GM21515 (cell line): Measurements from ENCODE around the gene IFNGR1.
"Not testable (repeated sequence)": the region's sequence is repeated elsewhere in the genome, so short reads cannot be mapped to it uniquely, and the experiment has no call there.

Experiments used
- ATAC-seq: cut with Tn5 transposase; IDR thresholded peaks from one replicate; pipeline ENCODE4 v1.9.1; 2021; ENCODE audit not compliant: unreplicated experiment

Gene IFNGR1

GRCh38 chr6:137236581-137237355 lies 17.6 kb upstream of the IFNGR1 start:
- ATAC-seq: no peak

GRCh38 chr6:137235686-137236085 lies 16.5 kb upstream of the IFNGR1 start:
- no peak for ATAC-seq

DNA sequence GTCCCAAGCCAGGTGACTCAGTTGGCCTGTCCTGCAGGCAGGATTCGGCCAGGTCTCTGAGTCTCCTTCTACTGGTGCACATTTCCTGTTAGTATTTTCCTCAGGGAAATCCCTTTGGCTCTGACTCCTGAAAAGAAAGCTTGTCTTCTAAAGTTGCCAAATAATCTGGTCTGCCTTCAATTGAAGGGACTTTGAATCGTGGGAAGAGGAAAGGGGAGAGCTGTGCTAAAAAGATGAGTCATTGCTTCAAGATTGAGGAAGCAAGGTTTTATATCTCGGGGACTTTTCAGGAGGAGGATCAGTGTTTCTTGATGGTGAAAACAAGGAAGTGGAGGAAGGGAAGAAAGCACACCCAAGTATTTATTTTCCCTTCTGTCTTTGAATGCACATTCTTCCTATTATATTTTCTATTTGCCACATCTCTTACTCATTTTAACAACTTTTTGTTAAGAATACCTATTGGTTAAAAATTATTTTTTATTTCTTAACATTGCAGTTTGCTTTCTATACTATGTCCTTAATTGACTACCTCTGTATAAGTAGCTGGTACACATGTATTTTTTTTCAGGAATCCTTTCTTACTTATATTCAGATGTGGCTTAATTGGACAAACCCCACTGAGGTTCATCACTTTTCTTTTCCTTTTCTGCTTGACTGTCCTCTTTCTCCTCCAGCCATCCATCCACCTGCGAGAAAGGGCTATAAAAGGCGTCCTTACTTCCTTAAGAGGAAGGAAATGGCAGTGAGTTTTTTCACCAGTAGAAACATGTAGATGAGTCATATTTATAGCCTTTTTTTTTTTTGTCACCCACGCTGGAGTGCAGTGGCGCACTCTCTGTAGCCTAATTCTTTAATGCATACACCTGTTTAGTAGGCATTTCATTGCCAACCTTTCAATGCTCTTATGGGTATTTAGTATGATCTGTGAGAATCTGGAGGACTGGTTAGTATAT lies 15.0 kb upstream of the IFNGR1 start:
- no peak for ATAC-seq

DNA sequence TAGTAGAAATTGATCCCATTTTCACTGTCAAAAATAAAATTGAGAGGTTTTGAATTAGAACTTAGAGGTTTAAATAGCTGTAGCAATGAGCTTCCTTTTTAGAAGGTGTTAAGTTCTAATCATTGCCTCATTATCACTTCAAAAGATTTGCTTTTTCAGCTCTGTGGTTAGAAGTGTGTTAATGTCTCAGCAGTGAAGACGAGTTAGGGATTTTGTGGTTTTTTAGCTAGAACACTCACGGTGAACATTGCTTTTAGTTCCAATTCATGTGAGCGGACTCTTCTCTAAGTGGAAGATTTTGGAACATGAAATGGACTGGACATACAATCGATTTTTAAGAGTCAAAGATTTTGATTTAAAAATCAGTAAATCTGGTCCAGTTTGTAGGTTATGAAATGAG lies 12.7 kb upstream of the IFNGR1 start:
- no peak for ATAC-seq

GRCh38 chr6:137230956-137231555 lies 11.9 kb upstream of the IFNGR1 start:
- ATAC-seq: no peak

DNA sequence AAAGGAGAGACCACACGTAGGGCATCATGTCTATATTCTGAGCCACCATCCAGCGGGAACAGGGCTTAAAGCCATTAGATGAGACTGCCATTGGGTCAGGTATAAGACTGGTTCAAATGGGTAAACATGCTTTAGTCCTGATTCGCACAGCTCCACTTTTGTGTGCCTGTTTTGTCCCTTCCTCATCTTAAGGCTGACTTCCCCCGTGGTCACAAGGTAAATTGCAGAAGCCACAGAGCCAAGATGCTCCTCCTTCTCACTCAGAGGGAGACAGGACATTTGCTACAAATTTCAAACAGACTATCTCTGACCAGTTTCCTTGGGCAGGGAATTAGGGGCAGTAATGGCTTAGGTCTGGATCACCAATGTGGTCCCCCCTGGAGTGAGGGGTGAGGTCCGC lies 11.4 kb upstream of the IFNGR1 start:
- no peak for ATAC-seq

DNA sequence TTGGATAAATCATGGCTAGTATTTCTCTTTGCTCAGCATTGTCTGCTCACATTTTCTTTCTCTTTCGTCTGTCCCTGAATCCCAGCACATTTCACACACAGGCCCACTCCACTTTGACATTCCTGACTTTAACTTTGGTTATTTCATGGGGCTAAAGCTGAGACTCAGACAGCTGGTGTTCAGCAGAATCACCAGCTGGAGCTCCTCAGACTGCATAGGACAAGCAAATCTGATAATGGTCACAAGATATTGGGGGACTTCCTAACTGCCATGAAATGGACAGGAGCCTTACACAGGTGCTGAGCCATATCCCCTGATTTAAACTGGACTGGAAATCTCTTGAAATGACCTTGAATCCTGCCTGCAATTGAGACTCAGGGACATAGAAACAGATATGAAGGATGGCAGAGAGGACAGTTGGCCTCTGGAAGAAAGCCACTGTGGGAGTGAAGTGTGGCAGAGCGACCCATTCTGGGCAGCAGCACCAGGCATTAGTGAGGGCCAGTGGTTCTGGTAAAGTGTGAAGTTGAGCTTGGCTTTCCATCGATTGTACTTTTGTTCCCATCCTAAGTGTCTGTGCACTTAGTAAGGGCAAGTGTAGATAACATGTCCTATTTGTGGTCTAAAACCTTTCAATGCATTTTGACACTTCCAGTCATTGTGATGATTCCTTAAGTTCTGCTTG lies 10.0 kb upstream of the IFNGR1 start:
- ATAC-seq: no peak

DNA sequence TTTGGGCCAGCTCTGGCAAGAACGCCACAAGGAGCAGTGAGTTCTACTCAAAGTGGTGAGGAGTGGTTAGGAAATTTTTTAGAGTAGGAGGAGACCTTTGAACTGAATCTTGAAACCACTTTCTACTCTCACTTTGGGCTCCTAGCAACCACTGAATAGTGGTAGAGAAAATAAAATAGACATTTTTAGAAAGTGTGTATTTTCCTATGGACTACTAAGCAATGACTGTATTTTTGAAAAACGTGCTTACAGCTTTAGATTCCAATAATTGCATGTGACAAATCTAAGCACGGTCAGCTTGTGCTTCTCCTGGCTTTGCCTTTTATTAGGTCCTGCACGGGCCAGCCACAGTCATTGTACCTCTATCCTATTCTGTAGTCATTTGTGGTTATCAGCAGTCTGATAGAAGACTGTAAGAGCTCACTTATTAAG lies 8.7 kb upstream of the IFNGR1 start:
- peak; percentile 55 for ATAC-seq

DNA sequence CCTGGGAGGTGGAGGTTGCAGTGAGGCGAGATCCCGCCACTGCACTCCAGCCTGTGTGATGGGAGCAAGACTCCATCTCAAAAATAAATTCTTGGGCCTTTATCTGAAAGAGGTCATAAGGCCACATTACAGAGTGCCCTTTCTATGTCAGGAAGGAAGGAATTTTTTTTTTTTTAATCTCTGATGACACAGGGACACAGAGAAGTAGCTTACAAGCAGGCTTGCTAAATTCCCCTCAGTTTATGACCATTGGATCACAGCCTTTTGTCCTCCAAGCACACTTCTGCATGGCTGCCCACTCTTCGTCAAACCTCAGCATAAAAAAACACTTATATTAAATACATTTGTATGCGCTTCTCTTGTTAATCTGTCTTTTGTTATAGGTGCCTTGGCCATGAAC lies 7.5 kb upstream of the IFNGR1 start:
- ATAC-seq: no peak

GRCh38 chr6:137224799-137225198 lies 5.6 kb upstream of the IFNGR1 start:
- ATAC-seq: peak; percentile 56

- no peak for ATAC-seq
These were observed 4.4 kb upstream of the IFNGR1 start for GRCh38 chr6:137223370-137224131.

DNA sequence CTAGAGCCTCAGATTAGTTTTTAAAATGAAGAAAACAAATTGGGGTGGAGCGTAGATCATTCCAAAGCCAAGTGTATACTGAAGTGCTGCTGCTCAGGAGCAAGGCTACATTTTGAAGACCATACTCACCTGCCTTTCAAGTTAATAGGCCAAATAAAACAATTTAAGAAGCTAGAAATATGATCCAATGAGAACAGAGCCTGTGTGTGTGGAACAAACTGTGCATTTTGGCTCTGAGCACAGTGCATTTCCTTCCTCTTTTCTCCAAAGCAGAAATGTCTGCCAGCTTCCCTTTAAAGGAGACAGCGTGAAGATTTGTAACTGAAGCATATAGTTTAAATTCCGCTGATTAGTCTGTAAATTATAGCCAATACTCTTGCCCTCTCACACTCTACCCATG lies 3.2 kb upstream of the IFNGR1 start:
- no peak for ATAC-seq

GRCh38 chr6:137219664-137220252 lies 573 bp upstream of the IFNGR1 start:
- peak; percentile 17 for ATAC-seq

- ATAC-seq: peak; percentile 36
These were observed 690 bp downstream of the IFNGR1 start for GRCh38 chr6:137218473-137218916.

DNA sequence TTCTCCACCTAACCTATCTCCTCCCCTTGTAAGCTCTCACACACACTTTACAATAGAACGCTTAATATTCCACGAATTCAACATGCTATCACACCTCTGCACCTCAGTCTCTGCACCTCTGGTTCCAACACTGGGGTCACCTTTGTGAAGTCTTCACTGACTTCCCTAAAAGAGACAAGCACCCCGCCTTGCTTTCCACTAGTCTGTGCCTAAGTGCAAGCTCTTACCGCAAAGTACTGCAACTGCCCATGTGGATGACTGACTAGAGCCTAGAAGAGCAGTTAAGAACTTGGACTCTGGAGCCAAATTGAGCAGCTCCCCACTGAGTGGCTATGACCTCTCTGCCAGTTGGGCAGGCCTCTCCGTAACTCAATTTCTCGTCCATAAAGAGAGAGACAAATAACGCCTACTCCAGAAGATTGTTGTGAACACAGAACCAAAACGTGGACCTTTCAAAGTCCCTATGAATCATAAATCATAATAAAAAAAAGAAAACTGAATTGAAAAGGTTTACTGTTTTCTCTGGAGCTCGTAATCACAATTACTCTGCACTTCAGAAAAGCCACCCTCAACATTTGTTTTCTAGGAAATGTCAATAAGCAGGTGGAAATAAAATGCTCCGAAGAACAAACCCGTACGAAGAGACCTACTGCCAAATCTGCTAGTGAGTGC lies 1.2 kb downstream of the IFNGR1 start:
- ATAC-seq: peak; percentile 26

DNA sequence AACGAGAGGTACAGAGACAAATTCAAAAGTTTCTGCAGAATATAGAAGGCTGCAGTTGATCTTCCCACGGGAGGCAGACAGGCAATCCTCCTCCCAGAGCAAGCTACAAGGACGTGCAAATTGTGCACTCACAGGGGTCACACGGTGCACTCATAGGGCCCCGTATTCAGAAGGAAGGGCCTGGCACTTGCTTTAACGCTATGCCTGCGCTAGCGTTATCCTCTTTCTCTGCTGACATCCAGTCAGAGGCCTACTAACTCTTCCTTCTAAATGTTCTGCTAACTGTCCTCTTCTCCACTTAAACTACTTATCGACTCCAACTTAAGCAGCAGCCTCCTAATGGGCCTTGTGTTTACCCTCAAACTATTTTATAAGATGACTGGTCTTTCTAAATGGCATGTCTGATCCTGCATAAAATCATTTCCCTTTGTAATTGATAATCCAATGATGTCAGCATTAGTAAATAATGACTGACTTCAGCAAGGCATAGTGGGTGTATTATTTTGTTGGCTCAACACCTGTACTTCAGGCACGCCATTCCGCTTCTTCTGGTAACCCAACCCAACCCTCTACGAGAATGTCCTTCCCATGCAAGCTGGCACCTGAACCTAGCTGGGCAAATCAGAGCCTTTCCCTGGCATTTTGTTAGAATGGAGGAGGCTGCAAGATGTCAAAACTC lies 2.2 kb downstream of the IFNGR1 start:
- ATAC-seq: no peak

GRCh38 chr6:137216106-137216505 lies 3.1 kb downstream of the IFNGR1 start:
- no peak for ATAC-seq

GRCh38 chr6:137215630-137216029 lies 3.6 kb downstream of the IFNGR1 start:
- ATAC-seq: not testable (repeated sequence)

DNA sequence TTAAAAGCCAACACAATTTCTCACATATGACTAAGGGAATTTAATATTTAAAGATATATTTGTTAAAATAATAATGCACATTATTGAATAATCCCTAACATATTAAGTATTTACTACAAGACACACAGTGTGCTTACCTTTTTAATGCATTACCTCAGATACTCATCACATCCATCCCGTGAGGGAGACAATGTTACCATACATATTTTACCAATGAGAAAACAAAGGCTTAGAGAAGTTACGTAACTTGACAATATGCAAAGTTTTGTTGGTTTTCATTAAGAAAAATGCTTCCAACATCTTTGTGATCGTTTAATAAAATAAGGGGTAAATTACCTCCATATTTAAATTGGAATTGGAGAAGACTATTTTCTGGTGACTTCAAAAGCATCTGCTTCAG lies 4.3 kb downstream of the IFNGR1 start:
- no peak for ATAC-seq
